HepG2 (cell line): ENCODE measurements around the gene NIP7. TPM values are rescaled to one million over a fixed set of nuclear protein-coding genes. Genes with fewer than 3 reads are reported as not detected.

Experiments used
- ATF7-NPFF ChIP-seq: sonication (generic); formaldehyde crosslinking; IDR thresholded peaks from 2 replicates; pipeline ENCODE4 v1.8.1; 2023; ENCODE audit warnings: mild to moderate bottlenecking, low read depth, missing genetic modification reagents, moderate library complexity
- KDM3A ChIP-seq: IDR thresholded peaks from 2 replicates; pipeline ENCODE4 v1.6.1; 2018; ENCODE audit warnings: low read depth, missing compliant biosample characterization
- KLF13 ChIP-seq: sonication (generic); formaldehyde crosslinking; IDR thresholded peaks from 2 replicates; pipeline ENCODE4 v1.4.0; 2020; ENCODE audit warnings: mild to moderate bottlenecking, missing genetic modification reagents
- MAF1 ChIP-seq: sonication (generic); formaldehyde crosslinking; IDR thresholded peaks from 2 replicates; pipeline ENCODE4 v1.5.0; 2020; ENCODE audit warnings: missing genetic modification reagents, borderline replicate concordance
- MLX ChIP-seq: IDR thresholded peaks from 2 replicates; pipeline ENCODE4 v1.6.1; 2016
- TFE3 ChIP-seq: IDR thresholded peaks from 2 replicates; pipeline ENCODE4 v1.6.1; 2016
- ZNF142 ChIP-seq: sonication (generic); formaldehyde crosslinking; IDR thresholded peaks from 2 replicates; pipeline ENCODE4 v1.4.0; 2020; ENCODE audit warnings: missing genetic modification reagents
- ZNF18 ChIP-seq: sonication (generic); formaldehyde crosslinking; IDR thresholded peaks from 2 replicates; pipeline ENCODE4 v1.8.0; 2022; ENCODE audit warnings: mild to moderate bottlenecking, missing genetic modification reagents; ENCODE audit not compliant: insufficient replicate concordance
- ZNF407 ChIP-seq: sonication (generic); formaldehyde crosslinking; IDR thresholded peaks from one replicate; pipeline ENCODE4 v1.5.1; 2020; ENCODE audit warnings: mild to moderate bottlenecking, missing genetic modification reagents; ENCODE audit errors: not compliant biosample characterization
- ZNF7 ChIP-seq: IDR thresholded peaks from 2 replicates; pipeline ENCODE4 v1.6.1; 2016; ENCODE audit warnings: missing biosample characterization, missing genetic modification reagents
- ZSCAN9 ChIP-seq: IDR thresholded peaks from 2 replicates; pipeline ENCODE4 v1.6.1; 2016; ENCODE audit warnings: borderline replicate concordance
- polyA plus RNA-seq, 8 experiments: library from polyadenylated mRNA; depleted of rRNA in 3 of 8; stranded (reverse) in 7 of 8; unstranded in 1 of 8; fragments of >200 nt; fragmentation: Illumina TruSeq in 4 of 8; extraction: Trizol in 4 of 8; gene quantifications; 2 replicates each; pipeline versions ENCODE4 v1.2.1 to v1.2.3, GENCODE V29; 2011 to 2016; ENCODE audit warnings: low read depth in 4 of 8, missing spikeins in 1 of 8, mixed read lengths in 1 of 8; ENCODE audit not compliant: insufficient read depth in 1 of 8
- total RNA-seq, 5 experiments: library from RNA; depleted of rRNA; stranded (reverse); fragments of >200 nt; fragmentation: Illumina TruSeq; extraction: Trizol; gene quantifications; 2 replicates each; pipeline ENCODE4 v1.2.3, GENCODE V29; 2016; ENCODE audit warnings: low read depth in 1 of 5

The NIP7 gene
- total and polyA plus RNA-seq, 2 of the 13 experiments (the other 11 are each of a cell fraction or from before 2014, with no cell fraction given) = 15.3 to 114 TPM

- TF ChIP-seq ZNF18 (CRISPR knock-in tag) (no peak), TFE3 (CRISPR knock-in tag) (no peak), ZSCAN9 (no peak), ZNF407 (CRISPR knock-in tag) (no peak), ZNF7 (CRISPR knock-in tag) (no peak), KLF13 (no peak), ATF7-NPFF (CRISPR knock-in tag) (no peak), MAF1 (CRISPR knock-in tag) (no peak), MLX (CRISPR knock-in tag) (no peak), KDM3A (no peak), ZNF142 (CRISPR knock-in tag) (no peak)
Observed at GRCh38 chr16:69376393-69377059, 37.0 kb downstream of the NIP7 start (continued).
